Measurements from ENCODE around the gene SLC35F1.
"Not testable (repeated sequence)": the region's sequence is repeated elsewhere in the genome, so short reads cannot be mapped to it uniquely, and the experiment has no call there.

SLC35F1 gene
- 0 to 0.24 (median 0) reads per million in 18 experiments for total RNA-seq

DNA sequence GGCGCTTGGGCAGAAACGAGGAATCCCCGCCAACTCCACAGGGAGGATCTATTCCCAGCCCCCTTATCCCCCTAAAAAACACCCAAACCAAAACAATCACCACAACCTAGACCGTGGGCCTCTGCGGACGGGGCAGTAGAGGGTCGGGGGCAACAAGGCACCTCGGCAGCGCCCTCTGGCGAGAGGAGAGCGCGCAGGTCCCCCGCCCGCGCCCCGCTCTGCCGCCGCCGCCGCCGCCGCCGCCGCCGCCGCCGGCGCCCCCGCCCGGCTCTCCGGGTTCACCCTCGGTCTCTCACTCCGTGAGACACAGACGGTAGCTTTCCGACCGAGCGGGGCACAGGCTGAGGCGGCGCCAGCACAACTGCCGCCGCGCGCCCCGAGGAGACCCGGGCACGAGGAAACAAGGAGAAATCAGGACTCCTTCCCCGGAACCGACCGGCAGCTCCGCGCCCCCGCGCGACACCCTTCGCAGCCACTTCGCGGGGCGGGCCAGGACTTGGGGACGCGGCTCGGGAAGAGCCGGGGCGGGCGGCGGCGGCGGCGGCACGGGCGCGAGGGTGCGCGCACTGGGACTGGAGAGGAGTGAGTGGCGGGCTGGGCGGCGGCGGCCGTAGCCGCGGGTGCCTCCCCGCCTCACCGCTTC is at the start of gene SLC35F1:
Gene SLC35F1 (plus strand): TSS at position 307 of the 643 bp plus-strand sequence.
- DNase-seq = no peak

DNA sequence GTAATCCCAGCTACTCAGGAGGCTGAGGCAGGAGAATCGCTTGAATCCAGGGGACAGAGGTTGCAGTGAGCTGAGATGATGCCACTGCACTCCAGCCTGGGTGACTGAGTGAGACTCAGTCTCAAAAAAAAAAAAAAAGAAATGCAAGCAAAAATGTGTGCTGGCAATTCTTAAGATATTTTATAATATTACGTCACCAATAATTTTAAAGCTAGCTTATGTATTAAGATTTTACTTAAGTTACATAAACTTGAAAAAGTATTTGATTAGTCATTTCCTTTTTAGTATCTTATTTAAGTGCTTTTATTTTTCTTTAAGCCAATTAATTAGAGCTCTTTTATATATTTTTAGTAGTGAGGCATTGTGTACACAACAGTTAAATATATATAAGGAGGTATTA is 48.5 kb upstream of the SLC35F1 start:
- not testable (repeated sequence) for DNase-seq

DNA sequence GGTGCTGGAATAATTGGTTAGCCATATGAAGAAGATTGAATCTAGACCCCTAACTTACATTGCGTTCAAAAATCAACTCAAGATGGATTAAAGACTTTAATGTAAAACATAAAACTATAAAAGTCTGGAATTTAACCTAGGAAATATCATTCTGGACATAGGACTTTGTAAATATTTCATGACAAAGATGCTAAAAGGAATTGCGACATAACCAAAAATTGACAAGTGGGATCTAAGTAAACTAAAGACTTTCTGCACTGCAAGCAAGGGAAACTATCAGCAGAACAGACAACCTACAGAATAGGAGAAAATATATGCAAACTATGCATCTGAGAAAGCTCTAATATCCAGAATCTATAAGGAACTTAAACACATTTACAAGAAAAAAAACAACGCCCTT is 45.5 kb upstream of the SLC35F1 start:
- no peak for DNase-seq

DNA sequence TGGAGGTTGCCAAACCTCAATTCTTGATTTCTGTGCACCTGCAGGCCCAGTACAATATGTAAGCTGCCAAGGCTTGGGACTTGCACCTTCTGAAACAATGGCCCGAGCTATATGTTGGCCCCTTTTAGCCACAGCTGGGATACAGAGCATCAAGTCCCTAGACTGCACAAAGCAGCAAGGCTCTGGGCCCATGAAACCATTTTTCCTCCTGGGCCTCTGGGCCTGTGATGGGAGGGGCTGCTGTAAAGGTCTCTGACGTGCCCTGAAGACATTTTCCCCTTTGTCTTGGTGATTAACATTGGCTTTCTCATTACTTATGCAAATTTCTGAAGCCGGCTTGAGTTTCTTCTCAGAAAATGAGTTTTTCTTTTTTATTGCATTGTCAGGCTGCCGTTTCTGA is 40.5 kb upstream of the SLC35F1 start:
- DNase-seq = no peak

DNA sequence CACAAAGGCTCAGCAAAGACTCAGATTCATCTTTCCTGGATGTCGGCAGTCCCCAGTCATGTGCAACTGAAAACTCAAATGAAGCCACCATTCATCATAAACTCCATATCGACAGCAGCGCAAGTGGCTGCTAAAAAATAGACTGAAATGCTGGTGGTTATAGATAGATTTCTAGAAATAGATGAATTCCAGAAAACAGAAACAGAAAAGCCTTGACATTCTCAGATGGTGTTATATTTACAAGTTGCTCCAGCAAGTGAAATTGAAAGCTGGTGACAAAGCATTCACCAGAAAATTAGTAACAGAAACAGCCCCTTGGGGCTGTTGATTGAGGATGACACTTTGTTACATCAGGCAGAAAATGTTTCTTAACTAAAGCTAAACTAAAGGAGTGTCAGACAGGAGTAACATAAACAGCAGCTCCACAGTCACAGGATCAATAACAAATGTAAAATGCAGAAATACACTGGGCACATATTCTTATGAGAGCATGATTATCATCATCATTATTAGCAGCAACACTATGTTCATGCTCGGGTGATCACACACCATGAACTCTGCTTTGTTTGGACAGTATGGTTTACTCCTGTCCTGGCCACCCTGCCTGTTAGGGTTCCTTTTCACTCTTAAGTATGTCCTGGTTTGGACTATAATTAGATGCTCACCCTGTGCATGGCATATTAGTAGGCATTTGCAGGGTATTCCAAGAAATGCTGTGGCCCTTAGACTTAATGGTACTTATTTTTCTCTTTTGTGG is 36.4 kb upstream of the SLC35F1 start:
- DNase-seq = no peak

DNA sequence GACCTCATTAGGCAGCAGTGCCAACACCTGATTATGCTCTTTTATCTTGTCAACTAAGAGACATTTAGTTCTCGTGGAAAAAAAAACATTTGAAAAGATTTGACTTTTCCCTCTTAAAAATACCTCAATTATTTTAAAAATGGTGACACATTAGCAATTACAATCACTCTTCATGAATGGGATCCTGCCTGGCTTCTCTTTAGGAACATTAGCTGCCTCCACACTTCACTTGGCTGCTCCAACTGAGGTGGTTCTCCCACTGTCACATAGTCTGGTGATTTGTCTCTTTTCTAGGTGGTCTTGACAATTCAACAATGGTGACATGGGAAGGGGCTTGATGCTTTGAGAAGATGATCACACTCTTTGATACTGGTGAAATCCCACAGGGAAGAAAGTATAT is 26.2 kb upstream of the SLC35F1 start:
- DNase-seq = no peak

DNA sequence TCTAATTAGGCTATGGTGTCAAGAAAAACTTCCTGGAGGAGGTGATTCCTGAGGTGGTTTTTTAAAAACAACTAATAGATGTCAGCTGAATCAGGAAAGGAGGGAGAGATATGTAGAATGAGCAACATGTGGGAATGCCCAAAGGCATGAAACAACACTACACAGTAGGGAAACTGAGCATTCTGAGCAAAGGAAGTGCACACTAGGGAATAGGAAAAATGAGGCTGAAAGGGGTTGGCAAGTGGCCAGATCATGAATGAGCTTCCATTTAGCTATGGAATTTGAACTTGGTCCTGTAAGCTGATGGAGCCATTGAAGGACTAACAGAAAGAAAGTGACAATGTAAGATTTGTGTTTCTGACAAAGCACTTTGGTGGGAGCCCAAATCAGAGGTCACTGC is 16.9 kb upstream of the SLC35F1 start:
- no peak for DNase-seq

DNA sequence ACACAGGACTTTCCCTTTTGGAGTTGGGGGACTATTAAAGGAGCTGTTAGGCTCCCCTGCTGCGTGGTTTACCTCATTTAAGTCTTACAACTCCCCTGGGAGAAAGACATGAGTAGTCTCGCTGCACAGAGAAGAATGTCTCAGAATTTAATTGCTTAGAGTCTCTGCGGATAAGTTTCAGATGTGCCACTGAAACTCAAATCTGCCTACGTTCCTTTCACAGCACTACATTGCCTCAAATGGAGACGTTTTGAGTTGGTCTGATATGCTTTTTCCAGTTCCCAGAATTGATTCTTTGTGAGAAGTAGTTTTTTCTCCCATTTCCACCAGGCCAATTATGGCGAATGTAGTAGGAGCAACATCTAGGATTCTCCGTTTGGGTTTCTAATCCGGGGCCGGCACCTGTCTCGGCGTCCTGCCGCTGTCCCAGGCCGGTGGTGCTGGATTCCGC is 532 bp upstream of the SLC35F1 start:
- no peak for DNase-seq

DNA sequence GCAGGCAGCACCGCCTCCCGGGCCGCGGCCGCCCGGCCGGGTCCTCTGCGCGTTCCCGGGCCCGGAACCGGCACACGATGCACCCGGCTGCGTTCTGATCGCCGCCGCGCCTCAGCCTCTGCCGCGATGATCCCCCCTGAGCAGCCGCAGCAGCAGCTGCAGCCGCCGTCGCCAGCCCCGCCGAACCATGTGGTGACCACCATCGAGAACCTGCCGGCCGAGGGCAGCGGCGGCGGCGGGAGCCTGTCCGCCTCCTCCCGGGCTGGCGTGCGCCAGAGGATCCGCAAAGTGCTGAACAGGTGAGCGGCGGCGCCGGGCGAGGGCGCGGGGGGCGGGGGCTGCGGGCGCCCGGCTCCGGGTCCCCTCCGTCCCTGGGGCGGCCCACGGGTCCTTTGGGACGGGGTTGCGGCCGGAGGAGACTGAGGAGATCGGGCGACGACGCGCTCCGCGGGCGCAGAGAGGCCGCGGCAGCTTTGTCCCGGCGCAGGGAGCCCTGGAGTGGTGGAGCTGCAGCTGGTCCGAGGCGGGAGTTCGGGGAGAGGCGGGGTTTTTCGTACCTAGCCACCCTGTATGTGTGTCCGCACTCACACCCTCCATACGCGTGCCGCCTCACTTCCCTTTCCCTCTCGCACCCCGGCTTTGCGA is 659 bp downstream of the SLC35F1 start:
- DNase-seq = no peak

DNA sequence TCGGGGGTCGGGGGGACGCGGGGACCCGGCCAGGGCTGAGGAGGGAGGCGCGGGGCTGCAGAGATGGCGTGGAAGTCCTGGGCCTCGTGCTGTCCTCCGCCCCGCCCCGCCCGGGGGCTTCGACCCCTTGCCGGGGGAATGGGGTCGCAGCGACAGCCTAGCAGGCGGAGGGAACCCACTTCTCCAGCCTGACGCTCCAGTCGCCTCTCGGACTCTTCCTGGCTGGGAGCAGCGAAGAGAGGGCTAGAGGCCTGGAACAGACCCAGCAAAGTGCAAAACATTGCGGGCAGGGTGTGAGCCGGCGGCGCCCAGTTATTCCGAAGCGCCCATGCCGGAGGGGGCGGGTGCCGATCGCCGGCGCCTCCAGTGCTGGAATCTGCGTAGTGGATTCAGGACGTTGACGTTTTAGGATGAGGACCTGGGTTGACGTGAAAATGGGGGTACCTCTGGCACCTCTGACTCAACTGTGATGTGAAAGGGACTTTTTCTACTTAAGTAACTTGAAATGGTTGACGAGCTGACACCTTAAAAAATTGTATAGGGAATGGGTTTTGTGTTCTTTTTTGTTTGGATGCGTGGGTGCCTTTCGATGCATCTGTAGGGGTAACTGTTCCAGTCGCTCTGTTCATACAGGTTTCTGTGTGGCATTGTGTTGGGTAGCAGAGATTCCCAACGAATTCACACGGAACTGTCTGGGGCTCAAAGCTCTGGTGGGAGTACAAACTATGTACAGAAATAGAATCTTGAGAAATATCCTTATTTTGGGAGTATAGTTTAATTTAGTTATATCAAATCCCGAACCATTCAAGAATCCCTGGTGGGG is 1.4 kb downstream of the SLC35F1 start:
- DNase-seq = no peak

DNA sequence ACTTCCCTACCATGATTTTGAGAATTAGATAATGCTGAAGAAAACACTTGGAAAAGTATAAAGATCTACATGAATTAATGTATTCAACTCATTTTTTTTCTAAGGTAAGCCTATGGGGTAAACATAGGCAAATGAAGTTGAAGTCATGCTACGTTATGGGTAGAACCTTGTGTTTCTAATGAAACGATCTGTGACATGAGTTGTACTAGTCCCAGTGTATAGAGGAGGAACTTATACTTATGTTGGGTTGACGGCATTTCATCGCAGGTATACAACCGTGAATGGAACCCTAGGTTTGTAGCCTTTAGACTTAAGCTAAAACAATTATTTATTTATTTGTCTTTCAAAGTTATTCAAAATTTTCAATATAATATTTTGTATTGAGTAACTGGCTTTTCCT is 2.6 kb downstream of the SLC35F1 start:
- no peak for DNase-seq

DNA sequence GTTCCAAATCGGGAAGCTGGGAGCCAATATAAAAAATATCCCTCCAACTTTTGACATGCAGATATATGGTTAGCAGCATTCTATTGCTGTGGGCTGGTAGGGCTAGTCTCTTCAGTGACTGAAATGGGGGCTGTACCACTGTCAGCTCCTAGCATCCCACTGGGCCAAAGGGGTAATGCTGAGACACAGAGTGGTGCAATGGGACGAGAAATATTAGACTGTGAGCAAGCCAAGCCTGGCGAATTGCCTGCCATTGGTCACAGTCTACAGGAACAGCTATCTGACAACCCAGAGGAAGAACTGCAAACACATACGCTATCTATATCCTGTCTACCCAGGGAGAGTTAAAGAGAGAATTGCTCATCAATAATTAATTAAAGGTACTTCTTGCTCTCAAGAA is 3.5 kb downstream of the SLC35F1 start:
- no peak for DNase-seq

DNA sequence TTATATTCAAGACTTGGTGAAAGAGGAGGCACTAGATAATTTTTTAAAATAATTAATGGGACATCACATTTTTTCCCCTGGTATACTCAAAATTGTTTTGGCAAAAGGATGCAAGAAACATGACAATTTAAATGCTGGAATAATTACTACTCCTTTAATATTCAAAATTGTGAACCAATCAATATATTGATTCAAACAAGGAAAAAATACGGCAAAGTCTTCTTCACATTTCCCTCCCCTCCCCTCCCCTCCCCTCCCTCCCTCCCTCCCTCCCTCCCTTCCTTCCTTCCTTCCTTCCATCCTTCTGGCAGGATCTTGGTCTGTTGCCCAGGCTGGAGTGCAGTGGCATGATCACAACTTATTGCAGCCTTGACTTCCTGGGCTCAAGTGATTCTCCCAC is 4.1 kb downstream of the SLC35F1 start:
- no peak for DNase-seq

DNA sequence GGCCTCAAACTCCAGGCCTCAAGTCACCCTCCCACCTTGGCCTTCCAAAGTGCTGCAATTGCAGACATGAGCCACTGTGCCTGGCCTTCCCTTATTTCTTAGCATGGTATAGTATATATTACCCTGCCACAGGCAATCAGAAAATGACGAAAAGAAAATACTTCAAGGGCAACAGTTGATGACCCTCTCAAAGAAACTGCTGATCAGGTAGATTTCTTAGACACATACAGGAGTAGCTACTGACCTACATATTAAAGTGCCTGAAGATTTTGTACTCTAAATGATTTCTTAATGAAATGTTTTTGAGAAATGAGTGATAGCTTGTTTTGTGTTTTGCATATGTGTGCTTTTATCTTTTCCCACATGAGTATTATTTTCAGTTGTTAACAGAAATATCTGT is 4.6 kb downstream of the SLC35F1 start:
- no peak for DNase-seq

DNA sequence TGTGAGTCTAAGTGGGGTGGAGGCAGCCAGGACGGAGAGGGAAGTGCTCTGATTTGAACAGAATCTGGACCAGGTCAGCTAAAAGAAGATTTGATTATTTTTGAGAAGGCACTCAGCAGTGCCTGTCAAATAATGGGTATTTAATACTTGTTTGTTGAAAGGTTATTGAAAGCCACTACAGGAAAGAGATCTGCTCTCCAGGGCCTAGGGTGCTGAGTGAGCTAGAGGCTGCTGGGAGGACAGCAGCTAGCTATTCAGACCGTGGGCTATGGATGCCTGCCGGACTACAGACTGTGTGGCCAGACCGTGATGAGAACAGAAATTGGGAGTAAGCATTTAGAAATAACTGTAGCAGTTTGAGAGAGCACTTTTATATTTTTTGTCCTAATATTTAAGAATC is 8.8 kb downstream of the SLC35F1 start:
- no peak for DNase-seq

DNA sequence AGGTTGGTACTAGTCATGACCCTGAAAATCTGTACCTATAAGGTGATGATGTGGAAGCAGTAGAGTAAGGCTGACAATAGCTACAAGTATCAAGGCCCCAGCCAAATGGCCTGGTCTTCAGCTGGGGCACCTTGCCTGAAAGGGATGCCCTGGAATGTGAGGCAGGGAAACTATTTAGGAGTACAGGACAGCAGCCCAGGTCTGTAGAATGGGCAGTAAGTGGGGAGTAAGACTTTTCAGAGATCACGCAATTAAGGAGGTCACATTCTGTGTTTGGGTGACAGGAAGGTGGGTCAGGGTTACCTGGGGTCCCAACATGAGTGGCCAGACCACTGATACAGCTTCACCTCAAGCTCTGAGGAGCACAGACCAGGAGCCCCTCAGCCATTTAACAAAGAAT is 9.4 kb downstream of the SLC35F1 start:
- no peak for DNase-seq

DNA sequence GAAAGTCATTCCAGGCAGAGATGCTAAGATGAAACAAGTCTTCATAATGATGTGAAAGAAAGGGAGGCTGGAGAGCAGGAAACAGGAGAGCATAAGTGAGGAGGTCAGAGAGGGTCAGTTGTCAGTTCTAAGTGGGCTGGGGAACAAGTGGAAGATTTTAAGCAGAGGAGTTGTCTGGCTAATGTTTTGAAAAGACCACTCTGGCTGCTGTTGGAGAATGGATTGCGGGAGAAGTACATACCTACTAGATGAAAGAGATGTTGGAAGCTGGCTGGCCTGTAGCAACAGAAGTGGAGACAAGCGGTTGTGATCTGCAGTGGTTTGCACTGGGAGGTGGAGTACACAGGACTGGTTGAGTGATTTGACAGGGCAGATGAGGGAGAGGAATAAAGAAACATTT is 10.1 kb downstream of the SLC35F1 start:
- DNase-seq = no peak

DNA sequence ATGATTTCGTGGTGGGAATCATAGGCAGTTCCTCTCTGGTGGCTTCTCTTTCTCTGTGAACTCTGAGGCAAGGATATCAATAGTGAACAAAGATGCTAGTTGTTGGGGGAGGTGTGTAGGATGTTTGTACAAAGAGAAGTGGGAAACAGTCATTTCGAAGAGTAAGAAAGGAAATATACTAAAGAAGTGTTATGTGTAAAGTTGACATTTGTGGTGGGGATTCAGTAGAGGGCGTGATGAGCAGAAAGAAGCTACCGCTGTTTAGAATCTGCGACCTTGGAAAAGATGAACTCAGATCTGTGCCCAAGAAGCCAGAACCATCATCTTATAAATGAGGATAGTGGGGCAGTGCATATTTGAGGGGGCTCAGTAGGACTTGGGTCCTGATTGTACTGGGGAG is 11.4 kb downstream of the SLC35F1 start:
- no peak for DNase-seq

DNA sequence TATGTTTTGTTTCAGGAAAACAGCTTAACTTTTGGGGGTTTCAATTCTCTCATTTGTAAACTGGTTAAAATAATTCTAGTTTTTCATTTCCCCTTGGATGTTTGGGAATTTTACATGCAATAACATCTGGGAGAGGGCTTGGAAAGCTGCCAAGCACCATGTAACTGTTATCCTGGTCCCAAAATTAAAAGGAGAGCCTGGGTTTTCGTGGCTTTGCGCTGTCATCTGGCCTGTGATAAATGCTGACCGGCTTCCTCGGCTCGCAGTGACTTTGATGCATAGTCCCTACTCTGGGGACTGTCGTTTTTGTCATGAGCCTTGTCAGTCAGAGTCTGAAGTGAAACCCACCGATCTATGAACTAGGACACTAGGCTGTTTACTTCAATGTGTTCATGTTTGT is 12.2 kb downstream of the SLC35F1 start:
- no peak for DNase-seq

DNA sequence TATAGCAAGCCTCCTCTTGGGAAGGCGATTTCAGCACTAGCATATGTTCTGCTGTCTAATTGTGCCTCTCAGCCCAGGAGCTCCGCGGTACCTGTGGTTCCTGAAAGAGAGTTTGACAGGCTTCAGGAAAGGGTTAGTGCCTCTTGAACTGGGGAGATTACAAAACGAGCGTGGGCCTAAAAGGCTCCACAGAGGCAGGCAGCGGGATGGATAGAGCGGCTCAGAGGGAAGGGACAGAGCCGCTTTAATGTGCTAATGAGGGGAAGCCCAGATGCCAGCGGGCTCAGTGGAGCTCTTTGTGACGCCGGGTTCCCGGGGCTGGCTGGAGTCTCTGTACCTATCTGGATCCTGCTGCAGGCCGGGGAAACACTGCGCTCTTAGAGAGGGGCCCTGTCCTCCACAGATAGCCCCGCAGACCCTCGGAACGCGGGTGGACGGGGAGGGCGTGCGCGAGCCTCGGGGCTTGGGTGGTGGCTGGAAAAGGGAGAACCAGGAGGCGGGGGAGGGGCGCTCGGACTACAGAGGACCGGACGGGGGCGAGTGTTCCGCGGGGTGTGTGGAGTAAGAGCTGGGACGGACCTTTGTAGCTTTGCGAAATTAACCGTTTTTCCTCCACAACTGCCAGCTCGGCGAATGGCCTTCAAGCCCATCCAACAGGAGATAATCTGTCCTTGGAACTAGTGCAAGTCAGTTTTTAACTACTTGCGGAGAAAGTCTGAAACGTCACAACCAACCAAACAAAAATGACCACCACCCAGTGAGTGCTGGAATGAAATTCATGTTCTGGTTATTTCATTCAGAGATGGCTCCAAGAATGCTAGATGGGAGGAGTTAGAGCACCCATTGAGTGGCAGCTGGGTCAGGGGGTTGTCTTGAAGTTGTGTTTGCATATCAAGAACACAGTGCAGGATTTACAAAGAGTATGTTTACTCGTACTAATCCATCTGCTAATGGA is 13.0 kb downstream of the SLC35F1 start:
- DNase-seq = no peak

DNA sequence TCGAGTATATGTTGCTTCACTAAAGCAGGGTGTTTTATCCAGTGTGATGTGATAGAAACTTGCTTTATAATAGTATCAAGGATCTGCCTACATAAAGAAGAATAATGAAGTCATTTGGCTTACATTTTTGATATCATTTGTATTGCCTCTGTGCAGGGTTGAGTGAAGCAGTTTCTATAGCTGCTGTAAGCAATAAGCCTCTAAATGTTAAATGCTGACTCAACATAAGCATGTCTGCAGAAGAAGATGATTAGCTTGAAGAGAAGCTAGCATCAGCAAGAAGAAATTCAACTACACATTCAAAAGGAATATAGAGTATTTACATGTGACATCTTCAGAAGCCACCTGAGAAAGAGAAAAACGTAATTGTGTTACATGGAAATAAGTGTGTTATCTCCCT is 17.6 kb downstream of the SLC35F1 start:
- DNase-seq = no peak

DNA sequence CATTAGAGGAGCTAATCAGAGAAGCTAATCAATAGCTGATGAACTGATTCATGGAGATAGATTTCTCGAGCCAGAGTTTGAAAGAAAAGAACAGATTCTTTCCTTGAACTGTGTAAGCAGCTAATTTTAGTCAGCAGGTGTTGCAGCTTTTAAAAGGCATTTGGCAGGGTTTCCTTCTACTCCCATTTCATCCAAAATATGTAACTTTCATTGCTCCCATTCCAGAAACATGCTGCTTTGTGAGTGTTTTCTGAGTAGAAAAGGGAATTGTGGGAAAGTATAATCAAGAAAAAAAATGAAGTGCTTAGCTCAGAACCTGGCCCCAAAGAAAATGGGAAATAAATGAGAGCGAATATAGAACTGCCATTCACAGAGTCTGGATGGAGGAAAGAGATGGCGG is 20.8 kb downstream of the SLC35F1 start:
- no peak for DNase-seq
